ENCODE results near the gene SUN2. TPM values are rescaled to one million over a fixed set of nuclear protein-coding genes. Genes with fewer than 3 reads are reported as not detected.

Gene SUN2
- total and polyA plus RNA-seq, 2 of the 4 experiments (the other 2 are of a cell fraction), result 27.8 to 50.0 TPM

GRCh38 chr22:38728871-38729796 lies 26.7 kb downstream of the SUN2 start:
- H3K14ac ChIP-seq (replicated peaks; ENCODE audit: low read depth, low read length), result no peak overlapping the region
- dilution Hi-C loops (cut with HindIII; ENCODE audit: low sequenced_read_pairs, unreplicated experiment), result no loop called here
- no peak for ATAC-seq (ENCODE audit: low read depth)
- no peak for TF ChIP-seq CHD1 (IDR thresholded peaks at IDR 0.05; ENCODE audit: low read depth, low read length)
- no peak for TF ChIP-seq RAD21 (IDR thresholded peaks at IDR 0.05; ENCODE audit: low read length)
- no peak for TF ChIP-seq MXI1 (IDR thresholded peaks at IDR 0.05; ENCODE audit: borderline replicate concordance, low read depth, low read length)
- TF ChIP-seq NFE2L2 (IDR thresholded peaks at IDR 0.05; ENCODE audit: low read depth, low read length), result no peak
- TF ChIP-seq CEBPB (IDR thresholded peaks at IDR 0.05; ENCODE audit: low read depth, low read length), result no peak
- TF ChIP-seq SMC3 (IDR thresholded peaks at IDR 0.05; ENCODE audit: low read depth, low read length), result no peak
- TF ChIP-seq FOS (IDR thresholded peaks at IDR 0.05; ENCODE audit: low read depth, low read length), result no peak
- no peaks in the 10 kb centered on the region for H3K27me3 ChIP-seq (ENCODE audit: control insufficient read depth, insufficient read depth, low read length)
- no peak overlapping the region for H4K5ac ChIP-seq (ENCODE audit: low read depth, low read length)
- no peak overlapping the region for H3K4me3 ChIP-seq (ENCODE audit: insufficient read depth, low read depth, low read length)
- H3K9me3 ChIP-seq (ENCODE audit: control insufficient read depth, insufficient read depth, low read length), result no peaks in the 10 kb centered on the region
- H2AK9ac ChIP-seq (replicated peaks; ENCODE audit: low read depth, low read length, poor library complexity), result peak overlapping the region; percentile 21
- no peak overlapping the region for H2BK5ac ChIP-seq (ENCODE audit: low read depth, low read length, poor library complexity, severe bottlenecking)
- peaks cover 79% of the 10 kb centered on the region for H3K36me3 ChIP-seq (ENCODE audit: control insufficient read depth, insufficient read depth, low read length)
- intact Hi-C loops (cut with micrococcal nuclease), result no loop called here
- H3K18ac ChIP-seq (ENCODE audit: low read depth, low read length), result no peak overlapping the region
- H3K4me2 ChIP-seq (ENCODE audit: low read depth, low read length), result no peak overlapping the region
- 84% methylated on average over 3 of the region's 18 CpGs; no CpG with 5 or more reads in 1 of the 2 experiments for WGBS, 2 experiments (ENCODE audit: extremely low coverage in 2 of 2, insufficient read length in 1 of 2)
- no peak overlapping the region for H2BK15ac ChIP-seq (ENCODE audit: low read depth, low read length)
- no peak overlapping the region for H3K9ac ChIP-seq (ENCODE audit: low read depth, low read length)
- H3K56ac ChIP-seq (ENCODE audit: extremely low read depth, insufficient read depth, low read length), result no peak overlapping the region
- 0 out of 2 replicates have a peak, but pooled peaks cover 2% of the 10 kb centered on the region for H3K9me1 ChIP-seq (ENCODE audit: insufficient read depth, low read length)
- CTCF ChIA-PET, result interaction anchor here (1.4 kb wide), 1 partner anchor 11 kb away, joined by 3 read pairs; no protein-coding TSS in a partner anchor
- H2AK5ac ChIP-seq (ENCODE audit: low read depth, low read length), result no peak overlapping the region
- H3K23ac ChIP-seq (ENCODE audit: low read depth, low read length), result no peak overlapping the region
- H3K4ac ChIP-seq (ENCODE audit: low read depth, low read length), result no peak overlapping the region
- BruUV-seq (replicated peaks), result no TSS peak
- no peak overlapping the region for H4K91ac ChIP-seq (ENCODE audit: insufficient read depth, low read depth, low read length)
- H3K79me1 ChIP-seq (ENCODE audit: low read depth in 1 of 2, low read length in 2 of 2), result peaks cover 0 to 30% of the 10 kb centered on the region in 2 experiments; a peak in 3 of 4 replicates
- H2BK20ac ChIP-seq (ENCODE audit: low read depth, low read length), result no peak overlapping the region
- in situ Hi-C loops (cut with MboI; ENCODE audit: low sequenced_read_pairs), result no loop called here
- no peak overlapping the region for H3K27ac ChIP-seq (ENCODE audit: insufficient read depth, low read length)
- peaks cover 3% of the 10 kb centered on the region for H3K4me1 ChIP-seq (ENCODE audit: control insufficient read depth, insufficient read depth, low read length)
- POLR2A ChIA-PET (ENCODE audit: unreplicated experiment), result no interaction called here
- no peak overlapping the region for H2BK120ac ChIP-seq (ENCODE audit: low read depth, low read length)
- no peak overlapping the region for H4K8ac ChIP-seq (ENCODE audit: low read depth in 2 of 2, low read length in 2 of 2)
- peaks cover 12% of the 10 kb centered on the region for H4K20me1 ChIP-seq (ENCODE audit: insufficient read depth, low read length)
- no peak overlapping the region for H2AFZ ChIP-seq (replicated peaks; ENCODE audit: low read length, poor library complexity)
- no peak for DNase-seq
